Adipocyte (in vitro differentiated cells): ENCODE data around the gene TLK2.
"Not testable (repeated sequence)": the region's sequence is repeated elsewhere in the genome, so short reads cannot be mapped to it uniquely, and the experiment has no call there.

ENCODE experiments used
- DNase-seq: peaks from one replicate; pipeline ENCODE4 v3.0.0-alpha.2; 2015; ENCODE audit warnings: low read depth
- H3K27me3 ChIP-seq: replicated peaks from 2 replicates; pipeline ENCODE4 v1.7.0; 2013; ENCODE audit warnings: mild to moderate bottlenecking, low read length, moderate library complexity; ENCODE audit not compliant: control insufficient read depth, insufficient read depth
- H3K36me3 ChIP-seq: 2 replicates; pipeline ENCODE4 v1.7.0; 2013; ENCODE audit warnings: low read length, mild to moderate bottlenecking, moderate library complexity; ENCODE audit not compliant: control insufficient read depth, insufficient read depth, severe bottlenecking
- H3K4me1 ChIP-seq: 2 replicates; pipeline ENCODE4 v1.7.0; 2013; ENCODE audit warnings: mild to moderate bottlenecking, low read length, moderate library complexity; ENCODE audit not compliant: control insufficient read depth, insufficient read depth
- H3K4me3 ChIP-seq: 2 replicates; pipeline ENCODE4 v1.7.0; 2013; ENCODE audit warnings: mild to moderate bottlenecking, low read length, moderate library complexity
- H3K9ac ChIP-seq: 2 replicates; pipeline ENCODE4 v1.7.0; 2013; ENCODE audit warnings: mild to moderate bottlenecking, low read length, moderate library complexity
- H3K9me3 ChIP-seq: 2 replicates; pipeline ENCODE4 v1.7.0; 2013; ENCODE audit warnings: mild to moderate bottlenecking, low read length, moderate library complexity; ENCODE audit not compliant: control insufficient read depth

Gene TLK2

GRCh38 chr17:62591822-62592221 is 113.2 kb downstream of the TLK2 start:
- DNase-seq, H3K9ac ChIP-seq, H3K4me3 ChIP-seq, H3K27me3 ChIP-seq, H3K9me3 ChIP-seq: not testable (repeated sequence)
- Histone ChIP-seq H3K36me3 (peaks cover 58% of the 10 kb centered on the region), H3K4me1 (peaks cover 11% of the 10 kb centered on the region)

- Histone ChIP-seq H3K36me3 (peaks cover 58% of the 10 kb centered on the region), H3K9ac (no peak overlapping the region), H3K4me3 (no peak overlapping the region), H3K4me1 (peaks cover 16% of the 10 kb centered on the region), H3K9me3 (no peaks in the 10 kb centered on the region), H3K27me3 (no peaks in the 10 kb centered on the region)
- DNase-seq, result no peak
These were observed 113.9 kb downstream of the TLK2 start for GRCh38 chr17:62592341-62593099.

GRCh38 chr17:62595484-62595883 is 116.9 kb downstream of the TLK2 start:
- no peak for DNase-seq
- no peaks in the 10 kb centered on the region for H3K27me3 ChIP-seq
- no peak overlapping the region for H3K9ac ChIP-seq
- H3K36me3 ChIP-seq, result peaks cover 50% of the 10 kb centered on the region
- no peak overlapping the region for H3K4me3 ChIP-seq
- peaks cover 27% of the 10 kb centered on the region for H3K4me1 ChIP-seq
- H3K9me3 ChIP-seq, result no peaks in the 10 kb centered on the region

GRCh38 chr17:62596662-62597061 is 118.0 kb downstream of the TLK2 start:
- Histone ChIP-seq H3K4me3 (no peak overlapping the region), H3K9ac (no peak overlapping the region), H3K27me3 (no peaks in the 10 kb centered on the region), H3K4me1 (peaks cover 30% of the 10 kb centered on the region), H3K9me3 (no peaks in the 10 kb centered on the region), H3K36me3 (peaks cover 58% of the 10 kb centered on the region)
- no peak for DNase-seq

GRCh38 chr17:62597150-62597549 is 118.5 kb downstream of the TLK2 start:
- Histone ChIP-seq H3K9ac (no peak overlapping the region), H3K36me3 (peaks cover 63% of the 10 kb centered on the region)

GRCh38 chr17:62597920-62598319 is 119.3 kb downstream of the TLK2 start:
- peaks cover 70% of the 10 kb centered on the region for H3K36me3 ChIP-seq
- no peaks in the 10 kb centered on the region for H3K27me3 ChIP-seq
- H3K4me3 ChIP-seq, result no peak overlapping the region
- H3K4me1 ChIP-seq, result peaks cover 30% of the 10 kb centered on the region
- DNase-seq, result peak; percentile 97
- no peak overlapping the region for H3K9ac ChIP-seq
- H3K9me3 ChIP-seq, result no peaks in the 10 kb centered on the region

More at GRCh38 chr17:62597150-62597549, 118.5 kb downstream of the TLK2 start:
- DNase-seq, result no peak
- Histone ChIP-seq H3K4me1 (peaks cover 30% of the 10 kb centered on the region), H3K4me3 (no peak overlapping the region), H3K27me3 (no peaks in the 10 kb centered on the region), H3K9me3 (no peaks in the 10 kb centered on the region)

- no peak for DNase-seq
- Histone ChIP-seq H3K4me3 (no peak overlapping the region), H3K9ac (no peak overlapping the region), H3K27me3 (no peaks in the 10 kb centered on the region), H3K9me3 (no peaks in the 10 kb centered on the region), H3K4me1 (peaks cover 30% of the 10 kb centered on the region), H3K36me3 (peaks cover 67% of the 10 kb centered on the region)
These were observed 121.5 kb downstream of the TLK2 start for GRCh38 chr17:62599964-62600657.

- Histone ChIP-seq H3K4me3 (no peak overlapping the region), H3K4me1 (peaks cover 30% of the 10 kb centered on the region), H3K9me3 (no peaks in the 10 kb centered on the region), H3K27me3 (no peaks in the 10 kb centered on the region), H3K36me3 (peaks cover 65% of the 10 kb centered on the region), H3K9ac (no peak overlapping the region)
- DNase-seq, result no peak
These were observed 122.2 kb downstream of the TLK2 start for GRCh38 chr17:62600805-62601204.

GRCh38 chr17:62601471-62601870 is 122.8 kb downstream of the TLK2 start:
- Histone ChIP-seq H3K36me3 (peaks cover 64% of the 10 kb centered on the region), H3K4me1 (peaks cover 28% of the 10 kb centered on the region), H3K9ac (no peak overlapping the region), H3K4me3 (no peak overlapping the region), H3K27me3 (no peaks in the 10 kb centered on the region), H3K9me3 (no peaks in the 10 kb centered on the region)
- DNase-seq, result peak; percentile 36

GRCh38 chr17:62603783-62604182 is 125.2 kb downstream of the TLK2 start:
- not testable (repeated sequence) for H3K4me3 ChIP-seq, H3K4me1 ChIP-seq, H3K9me3 ChIP-seq, H3K9ac ChIP-seq, H3K27me3 ChIP-seq, DNase-seq
- H3K36me3 ChIP-seq, result peaks cover 75% of the 10 kb centered on the region

- H3K4me1 ChIP-seq, result peaks cover 10% of the 10 kb centered on the region
- DNase-seq, result no peak
- no peak overlapping the region for H3K9ac ChIP-seq
- no peaks in the 10 kb centered on the region for H3K27me3 ChIP-seq
- H3K36me3 ChIP-seq, result peaks cover 78% of the 10 kb centered on the region
- H3K4me3 ChIP-seq, result no peak overlapping the region
- no peaks in the 10 kb centered on the region for H3K9me3 ChIP-seq
These were observed 127.0 kb downstream of the TLK2 start for GRCh38 chr17:62605588-62605987.
